ENCODE data around the gene RAB11FIP4.

- TF ChIP-seq CTCF (IDR thresholded peaks at IDR 0.05) (no peak), POLR2AphosphoS5 (IDR thresholded peaks at IDR 0.05) (no peak), EP300 (IDR thresholded peaks at IDR 0.05) (no peak), POLR2A (IDR thresholded peaks at IDR 0.05) (no peak)
Observed at GRCh38 chr17:31452561-31453110, 61.2 kb downstream of the RAB11FIP4 start.

All from gastroesophageal sphincter (tissue), 3 donors.